Measurements from ENCODE around the gene WLS.

DNA sequence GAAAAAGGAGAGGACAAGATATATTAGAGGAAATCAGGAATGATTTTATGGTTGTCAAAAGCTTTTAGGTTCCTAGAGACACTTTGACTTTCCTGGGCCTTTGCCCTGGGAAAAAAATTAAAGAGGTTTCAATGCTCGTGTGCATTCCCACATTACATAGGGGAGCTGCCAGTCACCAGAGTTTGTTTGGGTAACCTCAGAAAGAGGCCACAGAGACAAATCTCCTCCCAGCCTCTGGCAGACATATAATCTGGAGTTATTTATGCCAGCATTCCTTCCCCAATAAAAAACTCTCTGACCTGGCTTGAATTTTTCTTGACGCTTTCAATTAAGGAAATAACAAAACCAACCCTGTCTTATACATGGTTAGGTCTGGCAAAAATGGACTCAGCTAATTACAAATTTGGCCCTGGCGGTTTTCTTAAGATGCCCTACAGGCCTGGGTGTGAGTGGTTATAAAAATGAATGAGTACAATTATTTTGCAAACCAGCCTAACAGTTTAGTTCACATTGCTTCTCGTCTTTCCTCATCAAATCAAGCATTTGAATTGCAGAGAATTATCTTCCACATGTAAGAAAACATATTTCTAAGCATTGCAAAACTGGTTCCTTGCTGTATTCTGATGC is 63.7 kb downstream of the WLS start:
- no peak for TF ChIP-seq GATA2 (IDR thresholded peaks at IDR 0.05; ENCODE audit: low read depth, low read length)
- TF ChIP-seq GATA3 (IDR thresholded peaks at IDR 0.05; ENCODE audit: low read depth, low read length): no peak
